NCI-H526 treated with DMSO at 0.1 percent for 48 hours (cell line): ENCODE data around the gene AMBRA1.

Experiments
- DNase-seq: peaks from one replicate; lab custom pipeline; 2025; lab: John Stamatoyannopoulos, UW

Gene AMBRA1

GRCh38 chr11:46438211-46438610 lies 155.6 kb downstream of the AMBRA1 start:
- DNase-seq = no peak

GRCh38 chr11:46437122-46437689 lies 156.6 kb downstream of the AMBRA1 start:
- DNase-seq = no peak

GRCh38 chr11:46436113-46436512 lies 157.7 kb downstream of the AMBRA1 start:
- DNase-seq = no peak

GRCh38 chr11:46435679-46436078 lies 158.1 kb downstream of the AMBRA1 start:
- DNase-seq = no peak

- no peak for DNase-seq
Measured at GRCh38 chr11:46431211-46431610, 162.6 kb downstream of the AMBRA1 start.

GRCh38 chr11:46429717-46430116 lies 164.1 kb downstream of the AMBRA1 start:
- no peak for DNase-seq

- DNase-seq = no peak
Measured at GRCh38 chr11:46427364-46427763, 166.5 kb downstream of the AMBRA1 start.

GRCh38 chr11:46426233-46426991 lies 167.4 kb downstream of the AMBRA1 start:
- DNase-seq = no peak

- no peak for DNase-seq
Measured at GRCh38 chr11:46422588-46422987, 171.2 kb downstream of the AMBRA1 start.

GRCh38 chr11:46421257-46421880 lies 172.5 kb downstream of the AMBRA1 start:
- no peak for DNase-seq

GRCh38 chr11:46420513-46420912 lies 173.3 kb downstream of the AMBRA1 start:
- no peak for DNase-seq

- DNase-seq = no peak
Measured at GRCh38 chr11:46418751-46419150, 175.1 kb downstream of the AMBRA1 start.

- DNase-seq = no peak
Measured at GRCh38 chr11:46417711-46418110, 176.1 kb downstream of the AMBRA1 start.

- no peak for DNase-seq
Measured at GRCh38 chr11:46414879-46415278, 178.9 kb downstream of the AMBRA1 start.

- DNase-seq = no peak
Measured at GRCh38 chr11:46414466-46414796, 179.4 kb downstream of the AMBRA1 start.

- DNase-seq = no peak
Measured at GRCh38 chr11:46413760-46414465, 179.9 kb downstream of the AMBRA1 start.

- DNase-seq = no peak
Measured at GRCh38 chr11:46410021-46410420, 183.8 kb downstream of the AMBRA1 start.

- no peak for DNase-seq
Measured at GRCh38 chr11:46408407-46408986, 185.3 kb downstream of the AMBRA1 start.

- DNase-seq = no peak
Measured at GRCh38 chr11:46407635-46408034, 186.2 kb downstream of the AMBRA1 start.

GRCh38 chr11:46404476-46405017 lies 189.3 kb downstream of the AMBRA1 start:
- DNase-seq = no peak

GRCh38 chr11:46402957-46403902 lies 190.6 kb downstream of the AMBRA1 start:
- DNase-seq = no peak
